ENCODE data around the gene CAMK2B.

CAMK2B gene

GRCh38 chr7:44320141-44320540, 5.3 kb downstream of the CAMK2B start:
- Histone ChIP-seq H4K91ac (ENCODE audit: low read length) (no peak overlapping the region), H3K4ac (ENCODE audit: low read depth in 1 of 2, low read length in 2 of 2) (no peak overlapping the region), H3K4me1 (ENCODE audit: control insufficient read depth, insufficient read depth, low read depth, low read length) (peaks cover 11% of the 10 kb centered on the region), H3K27ac (ENCODE audit: low read length, poor library complexity, severe bottlenecking) (no peak overlapping the region), H3K23ac (ENCODE audit: low read length in 2 of 2) (no peak overlapping the region), H3K18ac (ENCODE audit: low read depth in 1 of 2, low read length in 2 of 2) (no peak overlapping the region), H2BK15ac (ENCODE audit: low read depth, poor library complexity, severe bottlenecking) (no peak overlapping the region), H2AFZ (ENCODE audit: low read depth, low read length) (no peak overlapping the region), H3K4me3 (ENCODE audit: insufficient read depth in 1 of 2, low read depth in 1 of 2, low read length in 2 of 2) (no peak overlapping the region), H3K9ac (ENCODE audit: low read length) (no peak overlapping the region), H3K14ac (ENCODE audit: low read length in 2 of 2) (no peak overlapping the region), H3K9me3 (ENCODE audit: control insufficient read depth, low read length) (peaks cover 8% of the 10 kb centered on the region), H2BK12ac (ENCODE audit: low read length in 2 of 2) (no peak overlapping the region), H3K36me3 (ENCODE audit: control insufficient read depth in 1 of 2, insufficient read depth in 2 of 2, low read depth in 1 of 2, low read length in 2 of 2) (no peaks in the 10 kb centered on the region), H2AK5ac (ENCODE audit: low read length, severe bottlenecking) (no peak overlapping the region), H3K4me2 (ENCODE audit: low read length, poor library complexity, severe bottlenecking) (no peak overlapping the region), H3K27me3 (ENCODE audit: control insufficient read depth in 1 of 2, insufficient read depth in 1 of 2, low read length in 2 of 2) (peaks cover 21 to 38% of the 10 kb centered on the region in 2 experiments), H3K79me1 (replicated peaks; ENCODE audit: low read length, poor library complexity, severe bottlenecking) (no peaks in the 10 kb centered on the region), H2BK5ac (ENCODE audit: low read depth, low read length, poor library complexity, severe bottlenecking) (no peak overlapping the region), H2BK120ac (ENCODE audit: low read depth, low read length) (no peak overlapping the region), H4K8ac (ENCODE audit: low read length) (no peak overlapping the region)
- DNase-seq = no peak
- 96% methylated on average over 5 of the region's 5 CpGs for WGBS

- peaks cover 7 to 25% of the 10 kb centered on the region in 2 experiments for H3K27me3 ChIP-seq (ENCODE audit: control insufficient read depth in 1 of 2, insufficient read depth in 1 of 2, low read length in 2 of 2)
- no peak overlapping the region for H3K4me3 ChIP-seq (ENCODE audit: insufficient read depth in 1 of 2, low read depth in 1 of 2, low read length in 2 of 2)
- H3K9me3 ChIP-seq (ENCODE audit: control insufficient read depth, low read length) = peaks cover 10% of the 10 kb centered on the region
- no peaks in the 10 kb centered on the region for H3K79me1 ChIP-seq (replicated peaks; ENCODE audit: low read length, poor library complexity, severe bottlenecking)
- no peak overlapping the region for H3K9ac ChIP-seq (ENCODE audit: low read length)
- H2AFZ ChIP-seq (ENCODE audit: low read depth, low read length) = no peak overlapping the region
- no peak overlapping the region for H2BK120ac ChIP-seq (ENCODE audit: low read depth, low read length)
- no peaks in the 10 kb centered on the region for H3K36me3 ChIP-seq (ENCODE audit: control insufficient read depth in 1 of 2, insufficient read depth in 2 of 2, low read depth in 1 of 2, low read length in 2 of 2)
- H4K91ac ChIP-seq (ENCODE audit: low read length) = no peak overlapping the region
- no peak overlapping the region for H3K4ac ChIP-seq (ENCODE audit: low read depth in 1 of 2, low read length in 2 of 2)
- H2AK5ac ChIP-seq (ENCODE audit: low read length, severe bottlenecking) = no peak overlapping the region
- no peak overlapping the region for H2BK15ac ChIP-seq (ENCODE audit: low read depth, poor library complexity, severe bottlenecking)
- no peak overlapping the region for H3K27ac ChIP-seq (ENCODE audit: low read length, poor library complexity, severe bottlenecking)
- H2BK5ac ChIP-seq (ENCODE audit: low read depth, low read length, poor library complexity, severe bottlenecking) = no peak overlapping the region
- no peak overlapping the region for H3K18ac ChIP-seq (ENCODE audit: low read depth in 1 of 2, low read length in 2 of 2)
- H4K8ac ChIP-seq (ENCODE audit: low read length) = no peak overlapping the region
- H2BK12ac ChIP-seq (ENCODE audit: low read length in 2 of 2) = no peak overlapping the region
- no peak for DNase-seq
- H3K23ac ChIP-seq (ENCODE audit: low read length in 2 of 2) = peak overlapping the region in 1 of 2 experiments; percentile 41
- peaks cover 6% of the 10 kb centered on the region for H3K4me1 ChIP-seq (ENCODE audit: control insufficient read depth, insufficient read depth, low read depth, low read length)
- no peak overlapping the region for H3K4me2 ChIP-seq (ENCODE audit: low read length, poor library complexity, severe bottlenecking)
- WGBS = 70% methylated on average over 2 of the region's 2 CpGs
- H3K14ac ChIP-seq (ENCODE audit: low read length in 2 of 2) = no peak overlapping the region
Measured at GRCh38 chr7:44318332-44318731, 7.1 kb downstream of the CAMK2B start.

GRCh38 chr7:44315301-44315903, 10.0 kb downstream of the CAMK2B start:
- H2AFZ ChIP-seq (ENCODE audit: low read depth, low read length) = no peak overlapping the region
- WGBS = 80% methylated on average over 1 of the region's 3 CpGs

GRCh38 chr7:44313621-44314031, 11.8 kb downstream of the CAMK2B start:
- H3K4me1 ChIP-seq (ENCODE audit: control insufficient read depth, insufficient read depth, low read depth, low read length) = peaks cover 13% of the 10 kb centered on the region
- H2BK5ac ChIP-seq (ENCODE audit: low read depth, low read length, poor library complexity, severe bottlenecking) = no peak overlapping the region
- no peak overlapping the region for H2AK5ac ChIP-seq (ENCODE audit: low read length, severe bottlenecking)
- H3K9ac ChIP-seq (ENCODE audit: low read length) = no peak overlapping the region
- H3K4ac ChIP-seq (ENCODE audit: low read depth in 1 of 2, low read length in 2 of 2) = no peak overlapping the region
- no peak overlapping the region for H3K27ac ChIP-seq (ENCODE audit: low read length, poor library complexity, severe bottlenecking)
- H3K79me1 ChIP-seq (replicated peaks; ENCODE audit: low read length, poor library complexity, severe bottlenecking) = no peaks in the 10 kb centered on the region
- no peak overlapping the region for H2BK15ac ChIP-seq (ENCODE audit: low read depth, poor library complexity, severe bottlenecking)
- H3K36me3 ChIP-seq (ENCODE audit: control insufficient read depth in 1 of 2, insufficient read depth in 2 of 2, low read depth in 1 of 2, low read length in 2 of 2) = peaks cover 0 to 2% of the 10 kb centered on the region in 2 experiments
- H2AFZ ChIP-seq (ENCODE audit: low read depth, low read length) = no peak overlapping the region
- no peak overlapping the region for H3K23ac ChIP-seq (ENCODE audit: low read length in 2 of 2)
- no peak for DNase-seq
- no peak overlapping the region for H3K4me3 ChIP-seq (ENCODE audit: insufficient read depth in 1 of 2, low read depth in 1 of 2, low read length in 2 of 2)
- H3K18ac ChIP-seq (ENCODE audit: low read depth in 1 of 2, low read length in 2 of 2) = no peak overlapping the region
- WGBS = 93% methylated on average over 7 of the region's 7 CpGs
- no peak overlapping the region for H3K4me2 ChIP-seq (ENCODE audit: low read length, poor library complexity, severe bottlenecking)
- H4K91ac ChIP-seq (ENCODE audit: low read length) = no peak overlapping the region
- H4K8ac ChIP-seq (ENCODE audit: low read length) = no peak overlapping the region
- no peak overlapping the region for H2BK120ac ChIP-seq (ENCODE audit: low read depth, low read length)
- no peak overlapping the region for H3K14ac ChIP-seq (ENCODE audit: low read length in 2 of 2)
- H3K27me3 ChIP-seq (ENCODE audit: control insufficient read depth in 1 of 2, insufficient read depth in 1 of 2, low read length in 2 of 2) = peaks cover 4 to 9% of the 10 kb centered on the region in 2 experiments
- H2BK12ac ChIP-seq (ENCODE audit: low read length in 2 of 2) = no peak overlapping the region
- peaks cover 10% of the 10 kb centered on the region for H3K9me3 ChIP-seq (ENCODE audit: control insufficient read depth, low read length)

More at GRCh38 chr7:44315301-44315903, 10.0 kb downstream of the CAMK2B start:
- H3K4me3 ChIP-seq (ENCODE audit: insufficient read depth in 1 of 2, low read depth in 1 of 2, low read length in 2 of 2) = no peak overlapping the region
- no peaks in the 10 kb centered on the region for H3K36me3 ChIP-seq (ENCODE audit: control insufficient read depth in 1 of 2, insufficient read depth in 2 of 2, low read depth in 1 of 2, low read length in 2 of 2)
- no peak overlapping the region for H3K23ac ChIP-seq (ENCODE audit: low read length in 2 of 2)
- H2AK5ac ChIP-seq (ENCODE audit: low read length, severe bottlenecking) = no peak overlapping the region
- no peak overlapping the region for H3K4me2 ChIP-seq (ENCODE audit: low read length, poor library complexity, severe bottlenecking)
- no peak for DNase-seq
- no peak overlapping the region for H3K14ac ChIP-seq (ENCODE audit: low read length in 2 of 2)
- H3K9me3 ChIP-seq (ENCODE audit: control insufficient read depth, low read length) = peaks cover 10% of the 10 kb centered on the region
- no peak overlapping the region for H3K4ac ChIP-seq (ENCODE audit: low read depth in 1 of 2, low read length in 2 of 2)
- H3K27ac ChIP-seq (ENCODE audit: low read length, poor library complexity, severe bottlenecking) = no peak overlapping the region
- peaks cover under 1 to 9% of the 10 kb centered on the region in 2 experiments for H3K27me3 ChIP-seq (ENCODE audit: control insufficient read depth in 1 of 2, insufficient read depth in 1 of 2, low read length in 2 of 2)
- H2BK120ac ChIP-seq (ENCODE audit: low read depth, low read length) = no peak overlapping the region
- no peaks in the 10 kb centered on the region for H3K79me1 ChIP-seq (replicated peaks; ENCODE audit: low read length, poor library complexity, severe bottlenecking)
- H3K18ac ChIP-seq (ENCODE audit: low read depth in 1 of 2, low read length in 2 of 2) = no peak overlapping the region
- H2BK15ac ChIP-seq (ENCODE audit: low read depth, poor library complexity, severe bottlenecking) = no peak overlapping the region
- no peaks in the 10 kb centered on the region for H3K4me1 ChIP-seq (ENCODE audit: control insufficient read depth, insufficient read depth, low read depth, low read length)
- no peak overlapping the region for H4K8ac ChIP-seq (ENCODE audit: low read length)
- no peak overlapping the region for H2BK5ac ChIP-seq (ENCODE audit: low read depth, low read length, poor library complexity, severe bottlenecking)
- no peak overlapping the region for H2BK12ac ChIP-seq (ENCODE audit: low read length in 2 of 2)
- no peak overlapping the region for H3K9ac ChIP-seq (ENCODE audit: low read length)
- H4K91ac ChIP-seq (ENCODE audit: low read length) = no peak overlapping the region
